Measurements from ENCODE around the gene CPA4. TPM values are rescaled to one million over a fixed set of nuclear protein-coding genes. Genes with fewer than 3 reads are reported as not detected.

CPA4 gene
- total RNA-seq, 4 donors from 2014 or later, result 5.3 to 12.3 (median 9.6) TPM

- intact Hi-C loops (cut with DNase I), result no loop called here
- TF ChIP-seq CTCF (IDR thresholded peaks at IDR 0.05) (no peak), POLR2A (IDR thresholded peaks at IDR 0.05) (no peak)
- DNase-seq, result no peak
- Histone ChIP-seq H3K27me3 (no peaks in the 10 kb centered on the region), H3K4me3 (no peak overlapping the region), H3K9me3 (peaks cover 0 to 2% (median 0%) of the 10 kb centered on the region in 3 donors), H3K27ac (no peak overlapping the region), H3K36me3 (no peaks in the 10 kb centered on the region), H3K4me1 (peaks cover 8 to 43% (median 23%) of the 10 kb centered on the region in 3 donors)
- 90 to 100% methylated on average over 1 to 2 of the region's 2 CpGs for WGBS, 2 donors
These were observed 72.1 kb downstream of the CPA4 start for GRCh38 chr7:130365088-130365487.

GRCh38 chr7:130365511-130366441 lies 72.8 kb downstream of the CPA4 start:
- Histone ChIP-seq H3K4me1 (peaks cover 8 to 49% (median 27%) of the 10 kb centered on the region in 3 donors), H3K9me3 (no peaks in the 10 kb centered on the region), H3K36me3 (no peaks in the 10 kb centered on the region), H3K27ac (no peak overlapping the region), H3K4me3 (no peak overlapping the region), H3K27me3 (no peaks in the 10 kb centered on the region)
- TF ChIP-seq POLR2A (IDR thresholded peaks at IDR 0.05) (no peak), CTCF (IDR thresholded peaks at IDR 0.05) (no peak)
- 81 to 87% methylated on average over 7 to 9 of the region's 15 CpGs for WGBS, 2 donors
- intact Hi-C loops (cut with DNase I), result no loop called here
- no peak for DNase-seq

DNA sequence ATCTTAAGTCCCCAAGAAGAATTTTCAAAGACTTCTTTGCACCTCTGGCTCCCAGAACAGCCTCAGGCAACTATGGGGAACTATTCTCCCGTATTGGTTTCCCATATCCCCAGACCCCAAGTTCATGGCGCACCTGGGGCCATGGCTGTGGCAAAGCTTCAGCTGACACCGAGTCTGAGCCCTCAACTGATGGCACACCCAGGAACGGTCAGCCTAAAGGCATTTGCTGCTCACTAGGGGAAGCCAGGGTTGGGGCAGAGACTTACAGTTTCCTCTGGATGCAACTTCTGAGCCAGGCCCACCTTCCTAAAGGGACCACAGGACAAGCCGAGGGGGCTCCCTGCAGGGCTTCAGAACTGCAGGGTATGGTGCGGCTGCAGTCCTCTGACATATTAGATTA lies 73.6 kb downstream of the CPA4 start:
- intact Hi-C loops (cut with DNase I), result no loop called here
- H3K27ac ChIP-seq, result no peak overlapping the region
- DNase-seq, result no peak

DNA sequence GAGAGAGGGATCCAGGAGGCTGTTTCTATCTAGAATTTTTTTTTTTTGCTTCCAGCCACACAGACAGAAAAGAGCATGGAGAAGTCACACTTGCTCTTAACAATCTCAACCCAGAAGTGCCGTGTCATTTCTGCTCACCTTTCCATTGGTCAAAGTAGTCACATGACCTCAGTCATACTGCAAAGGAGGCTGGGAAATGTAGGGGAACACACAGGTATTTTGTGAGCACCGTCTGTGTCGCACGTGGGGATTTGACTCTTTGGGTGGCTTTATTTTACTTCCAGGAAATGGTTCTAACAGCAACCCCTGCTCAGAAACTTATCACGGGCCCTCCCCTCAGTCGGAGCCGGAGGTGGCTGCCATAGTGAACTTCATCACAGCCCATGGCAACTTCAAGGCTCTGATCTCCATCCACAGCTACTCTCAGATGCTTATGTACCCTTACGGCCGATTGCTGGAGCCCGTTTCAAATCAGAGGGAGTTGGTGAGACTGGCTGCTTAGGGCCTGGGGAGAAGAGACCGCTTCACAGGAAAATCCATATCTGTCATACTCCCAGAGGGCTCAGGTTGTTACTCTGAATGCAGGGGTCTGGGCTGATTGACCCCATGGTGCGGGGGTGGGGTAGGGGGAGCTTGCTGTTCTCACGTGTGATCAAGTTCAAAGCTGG lies 74.3 kb downstream of the CPA4 start:
- TF ChIP-seq CTCF (IDR thresholded peaks at IDR 0.05) (no peak), POLR2A (IDR thresholded peaks at IDR 0.05) (no peak)
- Histone ChIP-seq H3K9me3 (no peaks in the 10 kb centered on the region), H3K4me1 (peaks cover 8 to 56% (median 34%) of the 10 kb centered on the region in 3 donors), H3K4me3 (no peak overlapping the region), H3K36me3 (no peaks in the 10 kb centered on the region), H3K27me3 (no peaks in the 10 kb centered on the region), H3K27ac (no peak overlapping the region)
- WGBS, 2 donors, result 74 to 92% methylated on average over 8 to 10 of the region's 13 CpGs
- no peak for DNase-seq
- intact Hi-C loops (cut with DNase I), result no loop called here

More for the DNA sequence above, 73.6 kb downstream of the CPA4 start:
- Histone ChIP-seq H3K27me3 (no peaks in the 10 kb centered on the region), H3K4me1 (peaks cover 8 to 50% (median 34%) of the 10 kb centered on the region in 3 donors), H3K9me3 (no peaks in the 10 kb centered on the region), H3K36me3 (no peaks in the 10 kb centered on the region), H3K4me3 (no peak overlapping the region)
- TF ChIP-seq POLR2A (IDR thresholded peaks at IDR 0.05) (no peak), CTCF (IDR thresholded peaks at IDR 0.05) (no peak)
- WGBS, 2 donors, result 93 to 96% methylated on average over 4 to 6 of the region's 6 CpGs
